HAP-1 (cell line): ENCODE measurements around the gene TRAP1.

Experiments
- DNase-seq, 2 experiments: peaks; one replicate each; pipeline ENCODE4 v3.0.0-alpha.2; 2016 to 2020; ENCODE audit warnings: low spot score in 2 of 2
- H3K27me3 ChIP-seq: fragments of 250-450 bp; sonication (Bioruptor Pico); 2 replicates; pipeline ENCODE4 v1.5.1; 2020; ENCODE audit warnings: low read depth, mild to moderate bottlenecking, moderate library complexity
- H3K36me3 ChIP-seq: fragments of 250-450 bp; sonication (Bioruptor Pico); replicated peaks from 2 replicates; pipeline ENCODE4 v1.5.1; 2020; ENCODE audit warnings: mild to moderate bottlenecking
- H3K4me1 ChIP-seq: fragments of 250-450 bp; sonication (Bioruptor Pico); 2 replicates; pipeline ENCODE4 v1.5.1; 2020; ENCODE audit warnings: mild to moderate bottlenecking
- H3K4me3 ChIP-seq: fragments of 250-450 bp; sonication (Bioruptor Pico); 2 replicates; pipeline ENCODE4 v1.5.1; 2020; ENCODE audit warnings: mild to moderate bottlenecking, moderate library complexity
- H3K9me3 ChIP-seq: fragments of 250-450 bp; sonication (Bioruptor Pico); 2 replicates; pipeline ENCODE4 v1.5.1; 2020; ENCODE audit warnings: mild to moderate bottlenecking, moderate library complexity
- in situ Hi-C: fragments of 300-500 bp; cut with MboI; formaldehyde crosslinking; loops from 3 replicates; pipeline ENCODE4 v1.14.3; 2020; ENCODE audit warnings: low sequenced_read_pairs, inconsistent platforms, mixed read lengths

The TRAP1 gene

DNA sequence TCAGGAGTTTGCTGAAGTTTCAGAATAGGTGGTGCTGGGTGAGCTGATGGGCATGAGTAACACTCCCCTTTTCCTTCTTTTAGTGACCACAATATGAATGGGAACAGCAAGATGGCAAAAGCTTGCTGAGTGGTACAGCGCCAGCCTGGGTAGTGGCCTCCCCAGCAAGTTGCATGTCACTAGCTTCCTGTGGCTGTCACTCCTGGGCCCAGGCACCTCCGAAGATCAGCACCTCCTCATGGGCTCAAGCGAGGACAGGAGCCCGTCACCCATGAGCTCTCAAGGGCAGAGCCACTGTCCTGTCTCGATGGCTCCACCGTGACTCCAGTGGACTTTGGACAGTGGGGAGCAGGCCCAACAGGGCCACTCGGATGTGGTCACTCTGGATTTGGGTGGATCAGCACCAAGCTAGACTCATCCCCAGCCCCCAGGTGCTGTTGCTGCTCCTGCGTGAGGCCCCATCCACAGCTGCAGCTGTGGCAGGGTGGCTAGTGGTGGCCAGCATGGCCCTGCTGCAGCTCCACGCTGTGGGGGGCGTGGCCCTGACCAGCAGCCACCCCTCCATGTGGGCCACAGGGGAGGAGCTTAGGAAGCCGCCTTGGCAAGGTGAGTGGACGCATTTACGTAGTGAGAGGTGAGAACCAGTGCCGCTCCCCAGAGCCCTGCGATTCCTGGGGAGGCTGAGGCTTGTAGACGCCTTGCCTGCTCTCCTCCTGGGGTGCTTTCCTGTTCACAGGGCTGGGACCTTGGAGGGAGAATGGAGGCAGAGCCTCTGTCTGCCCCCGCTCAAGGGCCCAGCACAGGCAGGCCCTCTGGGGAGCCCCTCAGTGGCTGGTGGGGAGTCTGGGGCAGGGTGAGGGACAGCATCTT, 76.5 kb downstream of the TRAP1 start:
- DNase-seq = no peak
- Histone ChIP-seq H3K36me3 (no peaks in the 10 kb centered on the region; the same call in 1 of the 2 replicates), H3K4me3 (no peak overlapping the region), H3K4me1 (peaks cover 10% of the 10 kb centered on the region), H3K27me3 (no peaks in the 10 kb centered on the region), H3K9me3 (peaks cover 4% of the 10 kb centered on the region; the same call in 1 of the 2 replicates)
- in situ Hi-C loops = no loop called here

DNA sequence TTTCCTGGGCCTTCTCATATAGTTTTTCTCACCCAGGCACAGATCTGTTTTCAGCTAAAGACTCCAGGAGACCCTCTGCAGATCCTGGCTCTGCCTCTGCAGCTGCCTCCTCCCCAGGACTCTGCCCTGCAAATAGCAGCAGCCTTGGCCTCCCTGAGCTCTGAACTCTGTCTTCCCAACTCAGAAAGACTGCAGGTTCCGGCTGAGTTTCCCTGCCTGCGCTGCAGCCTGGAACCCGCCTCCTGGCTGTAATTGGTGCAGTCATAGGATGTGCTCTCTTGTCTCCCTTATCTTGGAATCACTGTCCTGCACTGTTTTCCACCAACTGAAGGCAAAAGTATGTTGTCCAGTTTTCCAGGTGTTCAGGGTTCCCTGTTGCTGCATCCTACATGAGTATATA, 77.1 kb downstream of the TRAP1 start:
- no peak overlapping the region for H3K4me3 ChIP-seq
- no peaks in the 10 kb centered on the region; the same call in 1 of the 2 replicates for H3K36me3 ChIP-seq
- H3K9me3 ChIP-seq = peaks cover 4% of the 10 kb centered on the region; the same call in 1 of the 2 replicates
- in situ Hi-C loops = no loop called here
- H3K27me3 ChIP-seq = no peaks in the 10 kb centered on the region
- no peak for DNase-seq
- peaks cover 3% of the 10 kb centered on the region for H3K4me1 ChIP-seq

- Histone ChIP-seq H3K9me3 (peaks cover 4% of the 10 kb centered on the region; the same call in 1 of the 2 replicates), H3K4me3 (no peak overlapping the region), H3K27me3 (no peaks in the 10 kb centered on the region), H3K36me3 (no peaks in the 10 kb centered on the region; the same call in 1 of the 2 replicates), H3K4me1 (no peaks in the 10 kb centered on the region)
- no peak for DNase-seq
- in situ Hi-C loops = no loop called here
Measured at GRCh38 chr16:3638916-3639644, 78.2 kb downstream of the TRAP1 start.

GRCh38 chr16:3637371-3637923, 79.9 kb downstream of the TRAP1 start:
- H3K27me3 ChIP-seq = no peaks in the 10 kb centered on the region
- H3K4me3 ChIP-seq = no peak overlapping the region
- H3K4me1 ChIP-seq = no peaks in the 10 kb centered on the region
- DNase-seq = no peak
- peaks cover 4% of the 10 kb centered on the region; the same call in 1 of the 2 replicates for H3K9me3 ChIP-seq
- in situ Hi-C loops = no loop called here
- no peaks in the 10 kb centered on the region for H3K36me3 ChIP-seq

DNA sequence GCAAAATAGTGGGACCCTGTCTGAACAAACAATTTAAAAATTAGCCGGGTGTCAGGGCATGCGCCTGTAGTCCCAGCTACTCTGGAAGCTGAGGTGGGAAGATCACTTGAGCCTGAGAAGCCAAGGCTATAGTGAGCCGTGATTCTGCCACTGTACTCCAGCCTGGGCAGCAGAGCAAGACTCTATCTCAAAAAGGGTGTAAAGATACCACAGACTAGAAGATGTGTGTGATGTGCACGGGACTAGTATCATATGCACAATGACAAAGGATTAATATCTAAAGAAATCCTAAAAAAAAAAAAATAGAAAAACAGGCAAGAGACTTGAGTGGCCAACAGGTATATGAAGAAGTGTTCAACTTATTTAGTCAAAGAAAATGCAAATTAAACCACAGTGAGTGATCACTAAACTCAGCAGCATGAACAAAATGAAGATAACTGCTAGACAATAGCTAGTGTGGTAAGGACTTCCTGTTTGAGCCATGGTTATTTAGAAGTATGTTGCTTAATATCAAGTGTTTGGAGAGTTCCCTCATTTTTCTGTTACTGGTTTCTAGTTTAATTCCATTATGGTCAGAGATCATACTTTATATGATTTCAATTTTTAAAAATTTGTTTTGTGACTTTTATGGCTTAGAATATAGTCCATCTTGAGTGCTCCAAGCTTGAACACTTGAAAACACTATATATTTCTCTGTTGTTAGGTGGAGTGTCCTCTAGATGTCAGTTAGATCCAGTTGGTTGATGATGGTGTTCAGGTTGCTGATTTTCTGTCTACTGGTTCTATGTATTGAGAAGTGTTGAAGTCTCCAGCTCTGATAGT, 91.2 kb downstream of the TRAP1 start:
- Histone ChIP-seq H3K36me3 (no peaks in the 10 kb centered on the region), H3K4me1 (peaks cover 20% of the 10 kb centered on the region), H3K9me3 (no peaks in the 10 kb centered on the region), H3K27me3 (no peaks in the 10 kb centered on the region), H3K4me3 (no peak overlapping the region)
- DNase-seq = no peak
- in situ Hi-C loops = no loop called here

- Histone ChIP-seq H3K4me1 (peaks cover 20% of the 10 kb centered on the region), H3K27me3 (no peaks in the 10 kb centered on the region), H3K4me3 (no peak overlapping the region), H3K9me3 (no peaks in the 10 kb centered on the region), H3K36me3 (no peaks in the 10 kb centered on the region)
- no peak for DNase-seq
- in situ Hi-C loops = no loop called here
Measured at GRCh38 chr16:3625331-3625730, 92.0 kb downstream of the TRAP1 start.

- in situ Hi-C loops = no loop called here
- no peak for DNase-seq
- Histone ChIP-seq H3K9me3 (no peaks in the 10 kb centered on the region), H3K36me3 (no peaks in the 10 kb centered on the region), H3K4me1 (peaks cover 14% of the 10 kb centered on the region), H3K27me3 (no peaks in the 10 kb centered on the region), H3K4me3 (no peak overlapping the region)
Measured at GRCh38 chr16:3623642-3624041, 93.7 kb downstream of the TRAP1 start.

DNA sequence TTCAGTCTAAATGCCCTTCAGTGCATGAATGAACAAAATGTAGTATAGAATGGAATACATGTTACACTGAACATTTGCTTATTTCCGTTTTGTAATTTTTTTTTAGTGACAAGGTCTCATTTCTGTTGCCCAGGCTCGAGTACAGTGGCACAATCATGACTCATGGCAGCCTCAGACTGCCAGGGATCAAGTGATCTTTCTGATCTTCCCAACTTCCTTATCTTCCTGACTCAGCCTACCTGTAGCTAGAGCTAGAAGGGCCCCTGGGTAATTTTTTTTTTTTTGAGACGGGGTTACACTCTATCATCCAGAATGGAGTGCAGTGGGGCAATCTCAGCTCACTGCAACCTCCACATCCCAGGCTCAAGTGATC, 98.6 kb downstream of the TRAP1 start:
- no peaks in the 10 kb centered on the region for H3K27me3 ChIP-seq
- H3K4me3 ChIP-seq = no peak overlapping the region
- no peaks in the 10 kb centered on the region for H3K4me1 ChIP-seq
- in situ Hi-C loops = no loop called here
- DNase-seq = no peak
- no peaks in the 10 kb centered on the region for H3K9me3 ChIP-seq
- H3K36me3 ChIP-seq = no peaks in the 10 kb centered on the region; the same call in 1 of the 2 replicates

DNA sequence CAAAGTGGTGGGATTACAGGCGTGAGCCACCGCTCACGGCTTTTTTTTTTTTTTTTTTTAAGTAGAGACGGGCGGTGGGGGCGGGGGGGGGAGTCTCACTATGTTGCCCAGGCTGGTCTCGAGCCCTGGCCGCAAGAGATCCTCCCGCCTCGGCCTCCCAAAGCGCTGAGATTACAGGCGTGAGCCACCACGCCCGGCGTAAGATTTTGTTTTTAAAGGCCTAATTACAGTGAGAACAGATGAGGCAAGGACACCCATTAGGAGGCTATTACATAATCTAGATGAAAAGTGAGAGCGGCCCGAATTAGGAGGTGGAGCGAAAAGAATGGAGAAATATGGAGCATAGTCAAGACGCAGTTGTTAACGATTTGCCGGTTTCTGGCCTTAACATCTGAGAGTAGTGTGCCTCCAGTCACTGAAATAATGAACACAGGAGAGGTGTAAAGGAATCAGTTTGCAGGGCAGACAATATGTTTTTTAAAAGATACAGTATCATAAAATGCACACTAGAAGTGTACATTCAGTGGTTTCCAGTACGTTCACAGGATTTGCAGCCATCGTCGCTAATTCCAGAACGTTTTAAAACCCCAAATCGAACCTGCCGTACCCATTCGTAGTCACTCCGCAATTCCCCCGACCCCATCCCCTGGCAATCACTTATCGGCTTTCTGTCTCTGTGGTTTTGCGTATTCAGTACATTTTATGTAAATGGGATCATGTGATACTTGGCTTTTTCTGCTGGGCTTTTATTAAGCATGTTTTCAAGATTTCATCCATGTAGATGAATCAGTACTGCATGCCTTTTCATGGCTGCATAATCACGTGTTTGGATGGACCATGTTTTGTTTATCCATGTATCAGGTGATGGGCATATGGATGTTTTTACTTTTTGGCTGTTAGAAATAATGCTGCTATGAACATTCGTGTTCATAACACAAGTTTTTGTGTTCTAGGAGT, 104.5 kb downstream of the TRAP1 start:
- Histone ChIP-seq H3K9me3 (no peaks in the 10 kb centered on the region), H3K4me1 (peaks cover 9% of the 10 kb centered on the region; the same call in 1 of the 2 replicates), H3K4me3 (peak overlapping the region; percentile 99), H3K36me3 (peaks cover 3% of the 10 kb centered on the region), H3K27me3 (no peaks in the 10 kb centered on the region)
- in situ Hi-C loops = no loop called here
- no peak for DNase-seq

DNA sequence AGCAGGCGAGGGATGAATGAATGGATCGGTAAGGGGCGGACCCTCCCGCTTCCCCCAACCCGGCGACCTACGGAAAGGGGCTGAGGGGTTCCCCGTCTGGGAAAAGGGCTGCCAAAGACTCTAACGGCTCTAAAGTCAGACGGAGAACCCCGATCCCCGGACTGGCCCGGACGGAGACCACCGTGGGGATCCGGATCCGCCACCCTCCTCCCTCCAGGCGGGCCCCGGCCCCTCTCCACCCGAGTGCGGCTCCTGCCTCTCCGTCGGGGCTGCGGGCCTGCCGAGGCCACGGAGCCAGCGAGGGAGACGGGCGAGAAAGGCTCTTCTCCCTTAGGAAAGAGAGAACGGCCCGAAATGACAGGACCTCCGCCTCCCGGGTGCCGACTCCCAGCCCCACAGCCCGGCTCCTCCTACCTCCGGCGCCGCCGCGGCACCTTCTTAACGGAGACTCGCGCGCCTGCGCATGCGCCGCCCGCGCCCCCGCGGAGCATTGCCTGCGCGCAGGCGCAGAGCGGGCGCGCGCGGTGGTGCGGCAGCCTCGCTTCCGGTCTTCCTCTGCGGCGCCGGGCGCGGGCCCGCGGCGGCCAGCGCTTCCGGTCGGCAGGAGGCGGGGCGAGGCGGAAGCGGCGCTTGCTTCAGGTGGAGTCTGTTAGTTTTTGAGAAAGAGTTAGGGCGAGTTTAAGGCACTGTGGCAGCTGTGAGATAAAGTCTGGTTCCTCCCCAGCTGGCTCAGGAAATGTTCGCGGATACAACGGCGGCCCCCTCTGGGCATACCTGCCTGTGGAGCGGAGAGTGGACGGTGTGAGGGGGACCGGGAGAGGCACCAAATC, 106.0 kb downstream of the TRAP1 start, which contains the start of gene SLX4:
SLX4 (minus strand) TSS at position 461 of the 830 bp plus-strand sequence. CDS start 2,642 bp downstream, outside the sequence.
- Histone ChIP-seq H3K4me1 (peaks cover 9% of the 10 kb centered on the region; the same call in 1 of the 2 replicates), H3K36me3 (peaks cover 3% of the 10 kb centered on the region), H3K4me3 (peak within 1 kb of the TSS; percentile 99), H3K27me3 (no peaks in the 10 kb centered on the region), H3K9me3 (no peaks in the 10 kb centered on the region)
- peak; percentile 90 to 91 for DNase-seq
- in situ Hi-C loops = no loop called here

- H3K9me3 ChIP-seq = no peaks in the 10 kb centered on the region
- peaks cover 3% of the 10 kb centered on the region for H3K36me3 ChIP-seq
- H3K4me3 ChIP-seq = peak overlapping the region; percentile 99
- peaks cover 9% of the 10 kb centered on the region; the same call in 1 of the 2 replicates for H3K4me1 ChIP-seq
- in situ Hi-C loops = no loop called here
- DNase-seq = no peak
- no peaks in the 10 kb centered on the region for H3K27me3 ChIP-seq
Measured at GRCh38 chr16:3610698-3611145, 106.6 kb downstream of the TRAP1 start.
